Measurements from ENCODE around the gene STON1.
"Not testable (repeated sequence)": the region's sequence is repeated elsewhere in the genome, so short reads cannot be mapped to it uniquely, and the experiment has no call there.

STON1 gene

DNA sequence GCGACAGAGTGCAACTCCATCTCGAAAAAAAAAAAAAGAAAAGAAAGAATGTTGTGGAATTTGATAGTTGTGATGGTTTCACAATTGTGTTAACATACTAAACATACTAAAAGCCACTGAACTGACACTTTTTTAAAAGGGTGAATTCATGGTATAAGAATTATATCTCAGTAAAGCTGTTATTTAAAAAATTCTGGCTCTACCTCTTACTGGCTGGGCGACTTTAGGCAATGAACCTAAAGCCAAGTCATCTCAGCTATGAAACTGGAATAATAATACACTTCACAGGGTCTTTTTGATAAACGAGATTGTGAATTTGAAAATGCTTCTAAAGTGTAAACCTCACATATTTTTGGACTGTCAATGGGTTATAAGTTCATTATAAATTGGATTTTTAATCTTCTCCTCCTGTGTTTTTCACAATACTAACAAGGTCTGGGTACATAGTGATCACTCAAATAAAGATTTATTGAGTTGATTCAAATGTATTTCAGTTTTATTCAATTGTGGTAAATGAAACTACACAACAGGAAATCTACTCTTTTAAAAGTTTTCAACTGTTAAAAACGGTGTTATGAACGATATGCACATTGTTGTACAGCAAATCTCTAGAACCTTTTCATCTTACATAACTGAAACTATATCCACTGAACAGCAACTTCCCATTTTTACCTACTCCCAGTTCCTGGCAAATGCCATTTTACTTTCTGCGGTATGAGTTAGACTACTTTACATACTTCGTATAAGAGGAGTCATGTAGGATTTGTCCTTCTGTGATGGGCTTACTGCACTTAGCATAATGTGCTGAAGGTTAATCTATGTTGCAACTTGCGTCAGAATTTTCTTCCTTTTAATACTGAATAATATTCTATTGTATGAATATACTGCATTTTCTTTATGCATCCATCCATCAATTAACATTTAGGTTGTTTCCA, 44.7 kb downstream of the STON1 start:
- DNase-seq = no peak

DNA sequence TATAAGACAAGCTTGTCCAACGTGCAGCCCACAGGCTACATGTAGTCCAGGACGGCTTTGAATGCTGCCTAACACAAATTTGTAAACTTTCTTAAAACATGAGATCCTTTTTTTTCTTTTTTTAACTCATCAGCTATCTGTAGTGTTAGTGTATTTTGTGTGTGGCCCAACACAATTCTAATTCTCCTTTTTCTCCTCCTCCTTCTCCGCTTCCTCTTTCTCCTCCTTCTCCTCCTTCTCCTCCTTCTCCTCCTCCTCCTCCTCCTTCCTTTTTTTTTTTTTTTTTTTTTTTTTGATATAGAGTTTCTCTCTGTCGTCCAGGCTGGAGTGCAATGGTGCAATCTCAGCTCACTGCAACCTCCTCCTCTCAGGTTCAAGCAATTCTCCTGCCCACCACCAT, 48.4 kb downstream of the STON1 start:
- DNase-seq = no peak

DNA sequence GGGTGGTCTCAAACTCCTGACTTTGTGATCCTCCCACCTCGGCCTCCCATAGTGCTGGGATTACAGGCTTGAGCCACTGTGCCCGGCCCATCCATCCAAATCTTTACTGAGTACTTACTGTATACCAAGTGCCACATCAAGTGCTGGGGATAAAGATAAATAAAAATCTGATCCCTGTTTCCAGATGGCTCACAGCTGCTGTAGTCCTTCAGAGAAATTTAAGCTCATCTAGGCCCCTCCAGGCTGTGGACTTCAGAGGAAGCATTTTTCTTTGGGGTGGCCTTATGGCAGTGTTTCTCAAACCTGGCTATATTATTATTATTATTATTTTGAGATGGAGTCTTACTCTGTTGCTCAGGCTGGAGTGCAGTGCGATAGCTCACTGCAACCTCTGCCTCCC, 54.0 kb downstream of the STON1 start:
- peak; percentile 97 for DNase-seq

DNA sequence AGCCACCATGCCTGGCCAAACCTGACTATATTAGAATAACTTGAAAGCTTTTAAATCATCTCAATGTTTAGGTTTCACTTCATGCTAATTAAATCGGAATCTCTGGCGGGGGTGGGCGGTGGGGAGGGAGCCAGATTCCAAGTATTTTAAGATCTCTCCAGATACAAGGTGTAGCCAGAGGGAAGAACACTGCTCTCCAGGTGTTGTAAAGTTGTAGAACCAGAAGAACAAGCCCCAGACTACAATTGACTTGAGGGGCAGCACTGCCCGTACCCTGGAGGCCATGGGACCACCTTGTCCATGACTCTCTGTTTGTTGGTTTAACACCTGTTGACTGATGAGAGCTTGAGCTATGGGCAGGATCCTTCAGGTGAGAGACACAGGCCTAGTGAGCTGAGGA, 54.6 kb downstream of the STON1 start:
- no peak for DNase-seq

DNA sequence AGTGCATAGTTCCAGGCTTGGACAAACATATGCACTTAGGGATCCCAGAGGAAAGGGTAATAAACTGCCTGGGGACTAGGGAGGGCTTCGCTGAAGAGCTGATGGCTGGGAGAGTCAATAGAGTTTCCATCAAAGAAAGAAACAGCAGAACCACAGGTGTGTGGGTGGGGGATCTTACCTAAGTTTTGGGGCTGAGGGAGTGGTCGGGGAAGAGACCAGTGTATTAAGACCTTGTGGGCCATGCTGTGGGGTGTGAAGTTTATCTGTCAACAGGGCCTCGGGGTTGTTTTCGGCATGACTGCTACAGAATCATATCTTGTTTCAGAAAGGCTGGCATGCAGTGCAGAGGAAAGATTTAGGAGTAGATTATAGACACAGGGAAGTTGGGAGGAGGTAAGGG, 56.5 kb downstream of the STON1 start:
- DNase-seq = no peak

DNA sequence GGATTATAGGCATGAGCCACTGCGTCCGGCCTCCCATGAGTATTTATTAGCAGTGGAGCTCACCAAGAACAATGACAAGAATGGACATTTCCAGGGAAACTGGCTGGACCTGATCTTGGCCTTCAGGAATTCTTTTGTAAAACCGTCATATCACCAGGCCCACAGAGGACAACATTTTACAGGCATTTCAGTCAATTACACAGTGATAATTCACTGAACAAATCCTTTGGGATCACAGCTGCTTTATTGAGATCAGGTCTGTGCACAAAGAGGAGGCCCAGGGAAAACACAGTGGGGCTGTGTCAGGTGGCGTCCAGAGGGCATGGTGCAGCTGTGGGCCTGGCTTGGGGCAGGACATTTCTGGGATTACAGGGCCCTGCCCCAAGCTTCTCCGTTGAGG, 57.6 kb downstream of the STON1 start:
- no peak for DNase-seq

DNA sequence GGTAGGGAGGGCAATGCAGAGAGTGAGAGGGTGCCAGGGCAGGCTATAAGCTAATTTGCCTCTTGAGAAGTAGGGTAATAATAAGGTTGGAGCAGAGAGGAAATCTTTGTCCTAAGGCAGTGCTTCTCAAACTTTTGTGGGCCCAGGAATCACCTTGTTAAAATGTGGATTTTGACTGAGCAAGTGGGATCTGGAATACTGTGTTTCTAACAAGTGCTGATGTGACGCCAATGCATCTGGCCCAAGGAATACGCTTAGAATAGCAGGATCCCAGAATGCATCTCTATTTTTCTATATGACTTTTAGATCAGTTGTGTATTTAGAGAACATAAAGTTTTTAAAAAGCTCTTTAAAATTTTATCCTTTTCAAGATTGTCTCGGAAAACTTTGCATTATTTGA, 58.0 kb downstream of the STON1 start:
- DNase-seq = no peak

DNA sequence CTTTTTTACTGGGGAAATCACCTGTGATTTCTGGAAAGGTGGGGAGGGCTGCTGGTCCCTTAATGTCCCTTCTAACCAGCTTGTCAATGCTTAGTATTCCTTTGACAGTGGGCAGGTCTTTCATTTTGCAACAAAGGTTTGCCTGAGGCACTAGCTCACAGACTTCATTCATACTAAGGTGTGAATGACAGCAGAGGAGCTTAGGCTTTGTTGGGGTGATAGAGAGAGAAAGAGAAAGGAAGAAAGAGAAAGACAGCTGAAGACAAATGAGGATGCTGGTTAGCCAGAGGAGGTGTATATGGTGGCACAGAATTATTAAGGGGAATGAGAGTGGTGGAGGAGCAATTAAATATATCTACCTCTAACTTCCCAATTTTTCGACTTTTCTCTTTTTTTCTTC, 58.8 kb downstream of the STON1 start:
- DNase-seq = no peak

DNA sequence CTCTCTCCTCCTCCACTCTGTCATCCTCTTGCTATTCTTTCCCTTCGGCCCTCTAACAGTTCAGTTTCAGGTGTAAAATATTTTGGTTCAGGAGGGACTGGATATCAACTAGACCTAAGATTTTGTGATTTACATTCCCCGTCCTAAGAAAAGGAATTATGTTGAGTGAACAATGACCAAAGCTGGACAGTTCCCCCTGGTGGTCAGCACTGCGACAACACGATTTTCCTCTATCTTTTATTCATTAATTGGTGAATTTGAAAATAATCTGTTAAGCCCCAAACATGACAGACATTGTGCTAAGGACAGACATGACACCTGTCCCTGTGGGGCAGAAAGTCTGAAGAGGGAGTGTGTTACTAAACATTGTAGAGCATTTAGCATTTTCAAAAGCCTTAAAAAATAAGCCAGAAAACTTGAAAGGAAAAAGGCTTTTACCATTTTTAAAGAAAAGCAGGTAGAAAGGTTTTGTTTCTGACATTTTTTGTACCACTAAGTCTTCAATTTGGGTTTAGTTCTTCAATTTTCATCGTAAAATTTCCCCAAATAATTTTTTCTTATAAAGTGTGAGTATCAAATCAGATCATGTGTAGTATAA, 59.3 kb downstream of the STON1 start:
- peak; percentile 21 for DNase-seq

DNA sequence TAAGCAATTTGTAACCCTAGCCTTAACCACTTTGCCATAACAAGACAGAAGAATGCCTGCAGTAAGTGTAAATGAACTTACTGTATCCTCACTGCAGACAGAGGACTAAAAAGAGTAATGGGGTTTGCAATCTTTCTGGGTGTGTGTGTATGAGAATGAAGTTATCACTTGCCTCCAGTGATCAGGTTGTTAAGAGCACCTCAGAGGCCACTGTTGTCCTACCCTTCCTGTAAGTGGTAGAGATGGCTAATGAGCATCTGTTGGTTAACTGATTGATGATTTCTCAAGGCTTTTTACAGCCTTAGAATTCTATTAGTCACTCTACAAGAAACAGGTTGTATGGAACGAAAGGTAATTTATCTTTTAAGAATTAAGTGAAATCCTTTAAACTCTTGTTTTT, 60.1 kb downstream of the STON1 start:
- no peak for DNase-seq

DNA sequence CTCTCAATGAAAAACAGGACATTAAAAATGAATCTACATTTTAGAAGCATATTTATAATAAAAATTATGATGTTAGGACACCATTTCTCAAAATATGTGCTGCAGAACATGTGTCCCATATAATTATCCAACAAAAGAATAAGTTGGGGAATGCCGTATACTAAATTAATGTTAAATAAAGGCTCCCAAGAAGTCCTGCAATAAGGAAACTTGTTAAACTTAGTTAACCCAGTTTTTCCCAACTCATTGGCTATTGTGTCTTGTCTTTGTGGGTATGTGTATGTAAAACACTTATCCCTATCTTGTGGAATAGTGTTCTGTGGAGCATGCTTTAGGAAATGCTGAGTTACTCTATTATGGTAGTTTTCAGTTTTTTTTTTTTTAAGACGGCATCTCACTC, 62.1 kb downstream of the STON1 start:
- no peak for DNase-seq

DNA sequence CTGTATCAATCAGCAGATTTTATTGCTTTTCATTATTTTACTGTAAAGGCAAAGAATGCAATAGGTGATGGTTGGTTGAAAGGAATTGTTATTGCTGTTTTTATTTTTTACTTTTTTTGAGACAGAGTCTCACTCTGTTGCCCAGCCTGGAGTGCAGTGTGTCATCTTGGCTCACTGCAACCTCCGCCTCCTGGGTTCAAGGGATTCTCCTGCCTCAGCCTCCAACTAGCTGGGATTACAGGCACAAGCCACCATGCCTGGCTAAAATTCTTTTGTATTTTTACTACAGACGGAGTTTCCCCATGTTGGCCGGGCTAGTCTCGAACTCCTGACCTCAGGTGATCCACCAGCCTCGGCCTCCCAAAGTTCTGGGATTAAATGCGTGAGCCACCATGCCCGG, 66.8 kb downstream of the STON1 start:
- not testable (repeated sequence) for DNase-seq

DNA sequence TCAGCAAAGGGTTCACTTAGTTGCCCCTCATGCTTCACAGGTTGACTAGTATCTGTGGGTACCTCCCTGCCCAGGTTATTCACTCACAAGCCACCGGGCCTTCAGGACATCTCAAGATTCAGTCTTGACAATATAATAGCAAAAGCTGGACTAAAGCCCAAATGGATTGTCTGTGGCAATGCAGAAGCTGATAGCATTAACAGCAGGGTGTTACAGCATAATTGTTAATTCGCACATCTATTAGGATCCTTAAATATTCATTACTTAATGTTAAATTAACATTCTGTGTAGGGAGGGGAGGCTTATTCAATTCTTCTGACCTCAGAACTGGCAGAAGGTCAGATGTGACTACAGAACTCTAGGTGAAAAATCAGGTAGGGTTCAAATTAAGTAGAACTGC, 67.5 kb downstream of the STON1 start:
- DNase-seq = no peak

DNA sequence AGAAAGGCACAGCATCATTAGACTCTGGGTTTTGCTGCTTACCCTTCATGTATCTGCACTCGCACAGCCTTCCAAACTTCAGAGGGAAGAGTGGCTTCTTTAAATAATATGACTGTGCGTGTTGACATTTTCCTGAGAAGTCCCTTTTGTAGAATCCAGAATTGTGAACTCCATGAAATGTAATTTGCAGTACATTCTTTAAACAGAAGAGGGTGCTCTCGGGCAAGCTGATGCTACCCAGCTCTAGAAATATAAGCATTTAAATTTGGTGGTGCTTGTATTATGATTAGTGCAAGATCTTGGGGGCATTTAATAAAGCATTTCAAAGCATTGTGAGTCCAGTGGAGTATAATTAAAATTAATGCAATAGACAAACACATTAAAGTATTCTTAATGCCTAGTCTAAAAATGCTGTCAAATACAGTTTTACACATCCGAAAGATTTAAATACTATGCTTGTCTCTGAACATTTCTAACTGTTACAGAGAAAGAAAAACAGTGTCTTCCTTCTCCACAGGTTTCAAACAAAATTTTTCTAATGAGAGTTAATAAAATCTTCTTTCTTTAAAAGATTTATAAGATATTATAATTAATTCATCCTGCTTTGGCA, 70.4 kb downstream of the STON1 start:
- DNase-seq = no peak

DNA sequence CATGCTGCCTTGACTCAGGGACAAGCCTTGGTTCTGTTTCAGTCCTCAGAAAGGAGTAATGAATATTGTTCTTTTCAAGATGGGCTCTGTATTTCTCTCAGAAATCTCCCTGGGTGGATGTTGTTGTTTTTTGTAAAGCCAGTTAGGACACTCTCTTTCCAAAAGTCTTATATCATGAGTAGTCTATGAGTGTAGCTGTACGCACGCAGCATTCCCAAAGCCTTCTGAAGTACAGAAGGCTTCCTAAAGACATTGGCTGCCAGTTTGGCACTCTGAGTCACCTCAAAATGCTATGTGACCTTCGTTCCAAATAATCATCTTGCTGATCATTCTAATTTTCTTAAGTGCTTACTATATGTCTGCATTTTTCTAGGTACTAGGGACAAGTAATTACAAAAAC, 71.0 kb downstream of the STON1 start:
- no peak for DNase-seq

DNA sequence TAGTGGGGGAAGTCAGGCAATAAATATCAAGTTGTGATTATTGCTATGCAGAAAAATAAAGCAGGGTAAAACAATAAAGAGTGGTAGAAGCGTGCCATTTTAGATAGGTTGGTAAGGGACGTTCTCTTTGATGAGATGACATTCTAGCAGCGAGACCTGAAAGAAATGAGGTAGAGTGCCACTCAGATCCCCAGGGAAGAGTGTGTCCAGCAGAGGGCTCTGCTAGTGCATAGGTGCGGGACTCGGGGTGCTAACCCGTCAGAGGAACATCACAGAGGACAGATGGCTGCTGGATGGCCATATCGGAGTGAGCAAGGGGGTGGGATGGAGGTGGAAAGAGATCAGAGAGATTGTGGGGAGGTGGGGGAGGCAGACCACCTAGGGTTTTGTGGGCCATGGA, 71.4 kb downstream of the STON1 start:
- peak; percentile 23 for DNase-seq

DNA sequence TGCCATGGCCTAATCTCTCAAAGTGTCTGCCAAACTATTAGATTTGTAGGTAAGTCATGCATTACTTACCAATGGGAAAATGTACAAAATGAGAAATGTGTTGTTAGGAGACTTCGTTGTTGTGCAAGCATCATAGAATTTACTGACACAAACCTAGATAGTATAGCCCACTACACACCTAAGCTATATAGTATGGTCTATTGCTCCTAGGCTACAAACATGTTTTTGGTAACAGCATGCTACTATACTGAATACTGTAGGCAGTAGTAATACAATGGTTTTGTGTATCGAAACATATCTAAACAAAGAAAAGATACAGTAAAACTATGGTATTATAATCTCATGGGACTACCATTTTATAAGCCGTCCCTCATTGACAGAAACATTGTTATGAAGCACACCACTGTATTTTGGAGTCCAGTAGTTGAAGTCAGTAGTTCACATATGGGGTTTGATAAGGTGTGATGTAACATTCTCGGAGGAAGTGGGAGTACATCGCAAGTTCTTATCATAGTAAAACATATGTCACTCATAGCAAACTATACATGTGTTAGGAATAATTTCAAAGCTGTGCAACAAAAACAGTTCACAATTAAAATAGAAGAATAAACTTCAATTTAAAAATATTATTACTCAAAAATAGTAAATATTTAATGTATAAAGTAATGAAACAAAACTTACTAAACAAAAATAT, 75.7 kb downstream of the STON1 start:
- no peak for DNase-seq

DNA sequence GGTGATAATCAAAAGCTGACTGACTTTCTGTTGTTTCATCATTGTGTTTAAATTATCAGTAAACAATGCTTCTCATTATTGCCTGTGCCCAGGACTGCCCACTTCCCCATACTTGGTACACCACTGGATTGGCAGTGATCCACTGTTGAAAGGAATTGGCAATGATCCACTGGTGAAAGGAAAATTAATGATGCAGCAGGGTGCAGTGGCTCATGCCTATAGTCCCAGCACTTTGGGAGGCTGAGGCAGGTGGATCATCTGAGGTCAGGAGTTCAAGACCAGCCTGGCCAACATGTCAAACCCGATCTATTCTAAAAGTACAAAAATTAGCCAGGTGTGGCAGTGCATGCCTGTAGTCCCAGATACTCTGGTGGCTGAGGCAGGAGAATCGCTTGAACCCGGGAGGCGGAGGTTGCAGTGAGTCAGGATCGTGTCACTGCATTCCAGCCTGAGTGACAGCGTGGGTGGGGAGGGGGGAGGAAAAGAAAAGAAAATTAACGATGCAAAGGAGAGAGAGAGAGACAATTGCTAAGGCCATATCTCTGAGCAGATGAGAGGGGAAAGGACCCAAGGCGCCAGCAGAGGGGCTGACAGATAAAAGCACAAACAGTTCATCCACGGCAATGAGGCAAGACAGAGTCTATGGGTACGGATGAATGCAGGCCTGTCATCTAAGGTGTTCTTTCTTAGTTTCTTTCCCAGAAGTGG, 77.5 kb downstream of the STON1 start:
- no peak for DNase-seq

DNA sequence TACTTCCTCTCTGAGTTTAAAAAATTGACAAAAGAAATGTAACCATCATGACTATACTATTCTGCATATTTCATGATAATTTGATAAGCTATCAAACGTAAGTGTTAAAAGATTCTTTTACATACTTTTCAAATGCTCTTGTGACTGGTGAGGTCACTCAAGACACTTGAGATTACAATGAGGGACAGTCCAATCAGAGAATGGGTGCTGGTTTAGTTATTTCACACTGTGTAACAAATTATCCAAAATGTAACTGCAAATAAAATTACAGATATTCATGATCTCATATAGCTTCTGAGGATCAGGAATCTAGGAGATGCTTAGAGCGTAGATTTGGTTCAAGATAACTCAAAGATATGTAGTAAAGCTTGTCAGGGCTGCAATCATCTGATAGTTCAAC, 83.3 kb downstream of the STON1 start:
- no peak for DNase-seq

DNA sequence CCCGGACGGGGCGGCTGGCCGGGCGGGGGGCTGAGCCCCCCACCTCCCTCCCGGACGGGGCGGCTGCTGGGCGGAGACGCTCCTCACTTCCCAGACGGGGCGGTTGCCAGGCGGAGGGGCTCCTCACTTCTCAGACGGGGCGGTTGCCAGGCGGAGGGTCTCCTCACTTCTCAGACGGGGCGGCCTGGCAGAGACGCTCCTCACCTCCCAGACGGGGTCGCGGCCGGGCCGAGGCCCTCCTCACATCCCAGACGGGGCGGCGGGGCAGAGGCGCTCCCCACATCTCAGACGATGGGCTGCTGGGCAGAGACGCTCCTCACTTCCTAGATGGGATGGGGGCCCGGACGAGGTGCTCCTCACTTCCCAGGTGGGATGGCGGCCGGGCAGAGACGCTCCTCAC, 84.6 kb downstream of the STON1 start:
- not testable (repeated sequence) for DNase-seq

DNA sequence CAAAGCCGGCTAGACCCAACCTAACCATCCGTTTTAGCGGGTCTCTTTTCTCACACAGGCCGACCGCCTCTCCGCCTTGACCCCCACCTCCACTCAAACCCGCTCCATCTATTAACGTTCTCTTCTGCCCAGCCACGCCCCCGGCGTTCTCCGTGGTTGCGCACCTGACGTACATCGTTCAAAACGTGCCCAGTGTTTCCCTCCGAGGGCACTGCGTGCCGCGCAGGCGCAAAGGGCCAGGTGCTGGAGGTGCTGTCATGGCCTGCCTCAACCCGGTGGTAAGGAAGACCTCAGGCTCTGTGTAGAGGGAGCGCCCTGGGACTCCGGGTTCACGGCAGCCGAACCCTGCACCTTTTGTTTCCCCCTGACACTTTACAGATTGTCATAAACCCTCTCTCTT, 87.7 kb downstream of the STON1 start, which contains the start of gene GTF2A1L:
TSS of gene GTF2A1L (plus strand) at position 239 of the 400 bp plus-strand sequence. CDS start at position 258, 19 bp downstream.
- no peak for DNase-seq

DNA sequence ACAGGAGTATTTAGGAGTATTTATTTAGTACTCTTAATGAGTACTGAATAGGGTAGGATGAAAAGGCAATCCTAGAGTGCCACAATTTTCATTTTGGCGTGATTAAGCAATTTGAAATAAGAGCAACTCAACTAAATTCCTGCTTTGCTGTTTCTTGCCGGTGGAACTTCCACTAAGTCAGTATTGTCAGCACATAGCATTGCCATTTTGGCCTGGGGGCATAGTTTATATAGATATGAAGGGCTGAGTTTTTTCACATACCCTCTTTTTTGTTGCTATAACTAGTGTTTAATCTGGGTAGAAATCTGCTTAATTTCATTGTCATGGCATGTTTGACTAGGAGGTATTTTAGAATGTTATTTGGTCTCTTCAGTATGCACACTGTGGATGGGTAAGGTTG, 89.6 kb downstream of the STON1 start:
- no peak for DNase-seq

DNA sequence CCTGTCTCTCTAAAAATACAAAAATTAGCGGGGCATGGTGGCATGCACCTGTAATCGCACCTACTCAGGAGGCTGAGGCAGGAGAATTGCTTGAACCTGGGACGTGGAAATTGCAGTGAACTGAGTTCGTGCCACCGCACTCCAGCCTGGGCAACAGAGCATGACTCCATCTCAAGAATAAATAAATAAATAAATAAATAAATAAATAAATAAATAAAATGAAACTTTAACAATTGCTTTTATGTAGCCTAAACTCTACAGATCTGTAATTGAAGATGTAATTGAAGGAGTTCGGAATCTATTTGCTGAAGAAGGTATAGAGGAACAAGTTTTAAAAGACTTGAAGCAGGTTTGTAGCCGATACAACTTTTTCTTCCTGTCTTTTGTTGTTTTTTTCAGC, 90.7 kb downstream of the STON1 start:
- no peak for DNase-seq

All from NCI-H524 treated with DMSO at 0.1 percent for 48 hours (cell line).